B cell (primary cell): ENCODE results near the gene MPZL2. TPM values are rescaled to one million over a fixed set of nuclear protein-coding genes. Genes with fewer than 3 reads are reported as not detected.

Experiments
- ATAC-seq: fragments of 200-7000 bp; cut with Tn5 transposase; one replicate; pipeline ENCODE4 v1.10.0; 2021; ENCODE audit warnings: low read depth, mild to moderate bottlenecking, moderate number of reproducible peaks, moderate library complexity
- CTCF ChIA-PET: fragments of 350-600 bp; sonication (Branson Sonifier 250); formaldehyde crosslinking; loops from one replicate; lab custom pipeline; 2021; ENCODE audit warnings: antibody characterized with exemption, inconsistent platforms; lab: Charles Lee
- POLR2A ChIA-PET: fragments of 350-600 bp; sonication (Branson Sonifier 250); formaldehyde crosslinking; loops from one replicate; lab custom pipeline; 2021; ENCODE audit warnings: antibody characterized with exemption; lab: Charles Lee
- DNase-seq: peaks from one replicate; pipeline ENCODE4 v3.0.0; 2013
- H2AFZ ChIP-seq: 2 replicates; pipeline ENCODE4 v1.6.1; 2012; ENCODE audit warnings: mild to moderate bottlenecking, low read depth, low read length; ENCODE audit not compliant: insufficient read depth, poor library complexity, severe bottlenecking
- H3K27ac ChIP-seq, 2 donors: 1 replicate in 1 of 2; 2 replicates in 1 of 2; pipeline ENCODE4 v1.5.1; 2012 to 2013; ENCODE audit warnings: low read length in 2 of 2, mild to moderate bottlenecking in 2 of 2, moderate library complexity in 1 of 2
- H3K27me3 ChIP-seq, 4 experiments: fragments of 200-600 bp in 1 of 4; sonication (generic) in 1 of 4; replicated peaks in 1 of 4; 1 replicate in 2 of 4; 2 replicates in 2 of 4; pipeline versions ENCODE4 v1.6.1 to v1.7.0; 2013 to 2016; ENCODE audit warnings: low read length in 3 of 4, mild to moderate bottlenecking in 2 of 4, mixed read lengths in 1 of 4, moderate library complexity in 1 of 4; ENCODE audit not compliant: insufficient read depth in 4 of 4, control insufficient read depth in 3 of 4; ENCODE audit errors: control extremely low read depth in 1 of 4
- H3K36me3 ChIP-seq, 2 experiments: replicated peaks in 1 of 2; 1 replicate in 1 of 2; 2 replicates in 1 of 2; pipeline versions ENCODE4 v1.6.1 to v1.7.1; 2013; ENCODE audit warnings: low read length in 1 of 2; ENCODE audit not compliant: insufficient read depth in 2 of 2, control insufficient read depth in 1 of 2; ENCODE audit errors: control extremely low read depth in 1 of 2, extremely low read depth in 1 of 2
- H3K4me1 ChIP-seq, 2 donors: fragments of 200-600 bp in 1 of 2; sonication (generic) in 1 of 2; 1 replicate in 1 of 2; 2 replicates in 1 of 2; pipeline versions ENCODE4 v1.5.1 to v1.6.1; 2013 to 2017; ENCODE audit warnings: low read length in 2 of 2; ENCODE audit not compliant: control insufficient read depth in 2 of 2, insufficient read depth in 2 of 2
- H3K4me2 ChIP-seq: replicated peaks from 2 replicates; pipeline ENCODE3; 2012; ENCODE audit warnings: mild to moderate bottlenecking, low read depth, low read length; ENCODE audit not compliant: poor library complexity, severe bottlenecking
- H3K4me3 ChIP-seq, 5 experiments: fragments of 200-600 bp in 1 of 5; sonication (generic) in 1 of 5; 1 replicate in 3 of 5; 2 replicates in 2 of 5; pipeline versions ENCODE4 v1.5.1 to v1.7.0; 2011 to 2016; ENCODE audit warnings: low read length in 4 of 5, mild to moderate bottlenecking in 4 of 5, low read depth in 2 of 5, control low read depth in 1 of 5, moderate library complexity in 1 of 5; ENCODE audit not compliant: insufficient read depth in 1 of 5; ENCODE audit errors: control extremely low read depth in 1 of 5, extremely low read depth in 1 of 5
- H3K79me2 ChIP-seq: fragments of 200-600 bp; sonication (generic); one replicate; pipeline ENCODE4 v1.6.0; 2016; ENCODE audit warnings: low read length; ENCODE audit not compliant: control insufficient read depth, insufficient read depth
- H3K9ac ChIP-seq: fragments of 200-600 bp; sonication (generic); 2 replicates; pipeline ENCODE4 v1.6.1; 2017; ENCODE audit warnings: mild to moderate bottlenecking, low read length, moderate library complexity
- H3K9me3 ChIP-seq, 3 donors: one replicate each; pipeline versions ENCODE4 v1.6.1 to v1.7.1; 2013; ENCODE audit warnings: low read length in 2 of 3; ENCODE audit not compliant: control insufficient read depth in 2 of 3, insufficient read depth in 1 of 3; ENCODE audit errors: control extremely low read depth in 1 of 3
- H4K20me1 ChIP-seq: 2 replicates; pipeline ENCODE4 v1.6.0; 2012; ENCODE audit warnings: mild to moderate bottlenecking, low read length; ENCODE audit not compliant: insufficient read depth, control insufficient read depth, poor library complexity, severe bottlenecking
- H3K27ac Mint-ChIP-seq: one replicate; pipeline ENCODE4 v1.8.0; 2021; ENCODE audit warnings: mixed read lengths
- H3K27me3 Mint-ChIP-seq: one replicate; pipeline ENCODE4 v1.8.0; 2021; ENCODE audit warnings: mixed read lengths
- H3K4me1 Mint-ChIP-seq: one replicate; pipeline ENCODE4 v1.8.0; 2021; ENCODE audit warnings: mixed read lengths
- H3K4me3 Mint-ChIP-seq: one replicate; pipeline ENCODE4 v1.8.0; 2021; ENCODE audit warnings: mixed read lengths
- H3K9me3 Mint-ChIP-seq: one replicate; pipeline ENCODE4 v1.8.0; 2022; ENCODE audit warnings: mixed read lengths; ENCODE audit not compliant: insufficient read depth
- EZH2 ChIP-seq: IDR thresholded peaks from 2 replicates; pipeline ENCODE4 v1.6.1; 2012; ENCODE audit warnings: borderline replicate concordance, low read depth, mild to moderate bottlenecking, moderate library complexity, low read length; ENCODE audit not compliant: insufficient read depth, poor library complexity, severe bottlenecking
- WGBS: methylation state at CpG from one replicate; pipeline ENCODE4 v1.1.5; 2013; ENCODE audit warnings: missing lambda C conversion rate; ENCODE audit not compliant: insufficient coverage; 5-methylcytosine and 5-hydroxymethylcytosine counted together
- intact Hi-C: fragments of 100-400 bp; cut with micrococcal nuclease; formaldehyde crosslinking; loops from one replicate; pipeline ENCODE4 v1.10.0; 2022
- polyA plus RNA-seq: library from polyadenylated mRNA; depleted of rRNA; stranded (reverse); fragments of >200 nt; gene quantifications from 2 replicates; pipeline ENCODE4 v1.2.3, GENCODE V29; 2012
- total RNA-seq, 2 donors: library from RNA; stranded (reverse); fragments of 120-200 nt in 1 of 2; gene quantifications; 1 replicate in 1 of 2; 2 replicates in 1 of 2; pipeline versions ENCODE4 v1.2.3 to v1.2.4, GENCODE V29; 2013 to 2022
- TF ChIP-seq, protein P1 (sequence below): fragments of 200-600 bp; IDR thresholded peaks from one replicate; pipeline ENCODE4 v1.8.0; 2022; ENCODE audit warnings: antibody characterized with exemption, mild to moderate bottlenecking

Gene MPZL2
- total and polyA plus RNA-seq, 2 donors (not counting 1 experiment from before 2014, with no cell fraction given): 1.2 TPM; not detected in 1

GRCh38 chr11:118265954-118266353 lies 1.9 kb upstream of the MPZL2 start:
- no peak overlapping the region for H2AFZ ChIP-seq
- no peak for DNase-seq
- peaks cover 10% of the 10 kb centered on the region for H3K4me1 Mint-ChIP-seq
- H3K4me2 ChIP-seq: no peak overlapping the region
- no peak overlapping the region for H3K4me3 Mint-ChIP-seq
- CTCF ChIA-PET: interaction anchor here (1.4 to 2.5 kb wide), 3 partner anchors 15 to 67 kb away, joined by 3 to 26 read pairs (median 7); no protein-coding TSS in a partner anchor
- TF ChIP-seq, protein P1, sequence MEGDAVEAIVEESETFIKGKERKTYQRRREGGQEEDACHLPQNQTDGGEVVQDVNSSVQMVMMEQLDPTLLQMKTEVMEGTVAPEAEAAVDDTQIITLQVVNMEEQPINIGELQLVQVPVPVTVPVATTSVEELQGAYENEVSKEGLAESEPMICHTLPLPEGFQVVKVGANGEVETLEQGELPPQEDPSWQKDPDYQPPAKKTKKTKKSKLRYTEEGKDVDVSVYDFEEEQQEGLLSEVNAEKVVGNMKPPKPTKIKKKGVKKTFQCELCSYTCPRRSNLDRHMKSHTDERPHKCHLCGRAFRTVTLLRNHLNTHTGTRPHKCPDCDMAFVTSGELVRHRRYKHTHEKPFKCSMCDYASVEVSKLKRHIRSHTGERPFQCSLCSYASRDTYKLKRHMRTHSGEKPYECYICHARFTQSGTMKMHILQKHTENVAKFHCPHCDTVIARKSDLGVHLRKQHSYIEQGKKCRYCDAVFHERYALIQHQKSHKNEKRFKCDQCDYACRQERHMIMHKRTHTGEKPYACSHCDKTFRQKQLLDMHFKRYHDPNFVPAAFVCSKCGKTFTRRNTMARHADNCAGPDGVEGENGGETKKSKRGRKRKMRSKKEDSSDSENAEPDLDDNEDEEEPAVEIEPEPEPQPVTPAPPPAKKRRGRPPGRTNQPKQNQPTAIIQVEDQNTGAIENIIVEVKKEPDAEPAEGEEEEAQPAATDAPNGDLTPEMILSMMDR: no peak
- no peak for TF ChIP-seq EZH2
- H3K27ac Mint-ChIP-seq: no peak overlapping the region
- H3K4me3 ChIP-seq: no peak overlapping the region
- H3K36me3 ChIP-seq: no peaks in the 10 kb centered on the region
- H3K4me1 ChIP-seq: peaks cover 9 to 11% of the 10 kb centered on the region in 2 donors
- H3K9ac ChIP-seq: no peak overlapping the region
- POLR2A ChIA-PET: no interaction called here
- intact Hi-C loops: loop anchor here (5.0 kb wide), 1 partner anchor 39 kb away; the partner anchor contains the start of gene JAML
- no peaks in the 10 kb centered on the region for H3K9me3 Mint-ChIP-seq
- no peak for ATAC-seq
- WGBS: no CpG with 5 or more reads among the region's 1 CpG
- no peaks in the 10 kb centered on the region for H3K79me2 ChIP-seq
- no peaks in the 10 kb centered on the region for H4K20me1 ChIP-seq
- H3K27me3 Mint-ChIP-seq: peaks cover 54% of the 10 kb centered on the region
- H3K27ac ChIP-seq: no peak overlapping the region
- no peaks in the 10 kb centered on the region for H3K9me3 ChIP-seq
- H3K27me3 ChIP-seq: peaks cover 0 to 55% (median 48%) of the 10 kb centered on the region in 4 experiments
